A549 (cell line): ENCODE results near the gene KRTAP10-7.

Experiments used
- CBX2 ChIP-seq: fragments of 200-600 bp; sonication (generic); IDR thresholded peaks from 2 replicates; pipeline ENCODE4 v1.6.1; 2016; ENCODE audit warnings: low read depth, mild to moderate bottlenecking, borderline replicate concordance
- CHD2 ChIP-seq: fragments of 150-350 bp; IDR thresholded peaks from 2 replicates; pipeline ENCODE4 v1.6.1; 2014; ENCODE audit warnings: low read length; ENCODE audit not compliant: partially characterized antibody
- CTCF ChIP-seq: fragments of >200 bp; sonication (Bioruptor Twin); formaldehyde crosslinking; IDR thresholded peaks from 3 replicates; pipeline ENCODE4 v1.5.1; 2016
- GATA3 ChIP-seq: IDR thresholded peaks from 2 replicates; pipeline ENCODE4 v1.6.1; 2012; ENCODE audit warnings: borderline replicate concordance
- JUNB ChIP-seq: fragments of >200 bp; sonication (Bioruptor Twin); formaldehyde crosslinking; IDR thresholded peaks from 2 replicates; pipeline ENCODE4 v1.6.1; 2016
- MAX ChIP-seq: IDR thresholded peaks from 2 replicates; pipeline ENCODE4 v1.6.1; 2012
- POLR2A ChIP-seq: IDR thresholded peaks from 2 replicates; pipeline ENCODE4 v1.6.1; 2012; ENCODE audit warnings: mild to moderate bottlenecking, low read length

DNA sequence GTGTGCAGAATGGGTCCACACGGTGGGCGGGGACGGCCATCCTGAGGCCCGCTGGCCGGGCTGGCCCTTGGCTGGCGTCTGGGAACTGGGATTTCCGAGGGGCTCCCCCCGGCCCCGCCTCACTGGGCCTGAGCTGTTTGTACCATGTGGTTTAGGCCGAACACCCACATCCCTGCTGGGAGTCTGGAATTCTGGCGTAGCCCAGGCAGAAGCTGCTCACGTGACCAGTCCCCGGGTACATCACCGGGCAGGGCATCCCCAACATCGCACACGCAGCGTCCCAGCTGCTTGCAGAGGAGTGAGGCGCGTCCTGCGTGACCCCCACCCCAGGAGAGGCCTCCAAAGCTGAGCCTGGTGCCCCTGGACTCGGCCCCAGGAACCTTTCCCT lies 2.1 kb downstream of the KRTAP10-7 start:
- TF ChIP-seq POLR2A (no peak), CTCF (no peak), CHD2 (no peak), JUNB (no peak), GATA3 (no peak), MAX (no peak), CBX2 (no peak)
